WTC11 (cell line): ENCODE measurements around the gene DMD. TPM values are rescaled to one million over a fixed set of nuclear protein-coding genes. Genes with fewer than 3 reads are reported as not detected.

Experiments used
- ATAC-seq: fragments of 200-7000 bp; cut with Tn5 transposase; 2 replicates; pipeline ENCODE4 v1.10.0; 2021; ENCODE audit warnings: mild to moderate bottlenecking, moderate library complexity
- CTCF ChIA-PET: fragments of 300-600 bp; sonication (Branson Sonifier 250); formaldehyde crosslinking; loops from one replicate; lab custom pipeline; 2021; ENCODE audit warnings: antibody characterized with exemption; lab: Charles Lee
- POLR2A ChIA-PET: fragments of 350-600 bp; sonication (Branson Sonifier 250); formaldehyde crosslinking; loops from one replicate; lab custom pipeline; 2021; ENCODE audit warnings: antibody characterized with exemption; lab: Charles Lee
- DNase-seq: peaks from one replicate; pipeline ENCODE4 v3.0.0; 2021; ENCODE audit warnings: low spot score
- H3K27ac Mint-ChIP-seq: 2 replicates; pipeline ENCODE4 v1.8.0; 2021; ENCODE audit warnings: mixed read lengths
- H3K27me3 Mint-ChIP-seq: 2 replicates; pipeline ENCODE4 v1.8.0; 2021; ENCODE audit warnings: low read depth, mild to moderate bottlenecking, moderate library complexity, mixed read lengths
- H3K36me3 Mint-ChIP-seq: 2 replicates; pipeline ENCODE4 v1.8.0; 2021; ENCODE audit warnings: mixed read lengths
- H3K4me1 Mint-ChIP-seq: 2 replicates; pipeline ENCODE4 v1.8.0; 2022; ENCODE audit warnings: mixed read lengths
- H3K4me3 Mint-ChIP-seq: 2 replicates; pipeline ENCODE4 v1.8.0; 2021; ENCODE audit warnings: mild to moderate bottlenecking, moderate library complexity, mixed read lengths
- H3K9me3 Mint-ChIP-seq: 2 replicates; pipeline ENCODE4 v1.8.0; 2021; ENCODE audit warnings: mixed read lengths
- CBFB ChIP-seq: sonication (generic); formaldehyde crosslinking; IDR thresholded peaks from 2 replicates; pipeline ENCODE4 v1.8.1; 2022; ENCODE audit warnings: mild to moderate bottlenecking, low read depth, missing genetic modification reagents
- CREB1 ChIP-seq: sonication (generic); formaldehyde crosslinking; IDR thresholded peaks from 2 replicates; pipeline ENCODE4 v1.8.0; 2023; ENCODE audit warnings: mild to moderate bottlenecking, missing genetic modification reagents
- FOXP1 ChIP-seq: sonication (generic); formaldehyde crosslinking; IDR thresholded peaks from 2 replicates; pipeline ENCODE4 v1.8.0; 2022; ENCODE audit warnings: missing genetic modification reagents, mild to moderate bottlenecking, moderate library complexity, borderline replicate concordance
- HMGA2 ChIP-seq: fragments of 250-450 bp; sonication (Bioruptor Pico); IDR thresholded peaks from 2 replicates; pipeline ENCODE4 v1.4.0; 2021; ENCODE audit warnings: mild to moderate bottlenecking, moderate library complexity
- MXD4 ChIP-seq: fragments of 250-450 bp; sonication (Bioruptor Pico); IDR thresholded peaks from 2 replicates; pipeline ENCODE4 v1.8.0; 2021; ENCODE audit warnings: mild to moderate bottlenecking, moderate library complexity, borderline replicate concordance
- NFYB ChIP-seq: sonication (generic); formaldehyde crosslinking; conservative IDR thresholded peaks from 2 replicates; pipeline ENCODE4 v1.8.0; 2022; ENCODE audit warnings: low read depth, missing genetic modification reagents
- RELA ChIP-seq: sonication (generic); formaldehyde crosslinking; IDR thresholded peaks from 2 replicates; pipeline ENCODE4 v1.8.1; 2022; ENCODE audit warnings: missing genetic modification reagents, mild to moderate bottlenecking, borderline replicate concordance
- SMAD4 ChIP-seq: sonication (generic); formaldehyde crosslinking; IDR thresholded peaks from 2 replicates; pipeline ENCODE4 v1.8.0; 2022; ENCODE audit warnings: mild to moderate bottlenecking, missing genetic modification reagents
- ZNF138 ChIP-seq: sonication (generic); formaldehyde crosslinking; conservative IDR thresholded peaks from 2 replicates; pipeline ENCODE4 v1.8.1; 2022; ENCODE audit warnings: mild to moderate bottlenecking, moderate library complexity, missing genetic modification reagents
- ZNF219 ChIP-seq: sonication (generic); formaldehyde crosslinking; IDR thresholded peaks from 2 replicates; pipeline ENCODE4 v1.8.0; 2023; ENCODE audit warnings: missing genetic modification reagents, mild to moderate bottlenecking, borderline replicate concordance
- ZNF317 ChIP-seq: sonication (generic); formaldehyde crosslinking; IDR thresholded peaks from 2 replicates; pipeline ENCODE4 v1.8.1; 2023; ENCODE audit warnings: low read depth, mild to moderate bottlenecking, moderate library complexity, missing genetic modification reagents, borderline replicate concordance
- total RNA-seq: library from RNA; stranded (reverse); gene quantifications from 3 replicates; pipeline ENCODE4 v1.2.3, GENCODE V29; 2021
- TF ChIP-seq, protein P1 (sequence below): sonication (generic); formaldehyde crosslinking; IDR thresholded peaks from 2 replicates; pipeline ENCODE4 v1.8.0; 2022; ENCODE audit warnings: mild to moderate bottlenecking, missing genetic modification reagents
- TF ChIP-seq, protein P2 (sequence below): fragments of 250-450 bp; sonication (Bioruptor Pico); IDR thresholded peaks from 2 replicates; pipeline ENCODE4 v1.9.0; 2021; ENCODE audit warnings: mild to moderate bottlenecking
- TF ChIP-seq, protein P3 (sequence below): sonication (generic); formaldehyde crosslinking; IDR thresholded peaks from 2 replicates; pipeline ENCODE4 v1.8.0; 2023; ENCODE audit warnings: mild to moderate bottlenecking, missing genetic modification reagents
- TF ChIP-seq, protein P4 (sequence below): sonication (generic); formaldehyde crosslinking; IDR thresholded peaks from 2 replicates; pipeline ENCODE4 v1.8.1; 2023; ENCODE audit warnings: mild to moderate bottlenecking, missing genetic modification reagents
- TF ChIP-seq, protein P5 (sequence below): sonication (generic); formaldehyde crosslinking; IDR thresholded peaks from 2 replicates; pipeline ENCODE4 v1.8.0; 2022; ENCODE audit warnings: mild to moderate bottlenecking, missing genetic modification reagents
- TF ChIP-seq, protein P6 (sequence below): sonication (generic); formaldehyde crosslinking; conservative IDR thresholded peaks from 2 replicates; pipeline ENCODE4 v1.8.1; 2022; ENCODE audit warnings: mild to moderate bottlenecking, missing genetic modification reagents
- TF ChIP-seq, protein P7 (sequence below): sonication (generic); formaldehyde crosslinking; IDR thresholded peaks from 2 replicates; pipeline ENCODE4 v1.8.1; 2023; ENCODE audit warnings: mild to moderate bottlenecking, missing genetic modification reagents, moderate library complexity
- TF ChIP-seq, protein P8 (sequence below): sonication (generic); formaldehyde crosslinking; IDR thresholded peaks from 2 replicates; pipeline ENCODE4 v1.8.0; 2022; ENCODE audit warnings: missing genetic modification reagents
- TF ChIP-seq, protein P9 (sequence below): sonication (generic); formaldehyde crosslinking; IDR thresholded peaks from 2 replicates; pipeline ENCODE4 v1.8.1; 2023; ENCODE audit warnings: mild to moderate bottlenecking, moderate library complexity, missing genetic modification reagents

The DMD gene
- total RNA-seq, 1 experiment from 2014 or later, result 9.1 TPM

DNA sequence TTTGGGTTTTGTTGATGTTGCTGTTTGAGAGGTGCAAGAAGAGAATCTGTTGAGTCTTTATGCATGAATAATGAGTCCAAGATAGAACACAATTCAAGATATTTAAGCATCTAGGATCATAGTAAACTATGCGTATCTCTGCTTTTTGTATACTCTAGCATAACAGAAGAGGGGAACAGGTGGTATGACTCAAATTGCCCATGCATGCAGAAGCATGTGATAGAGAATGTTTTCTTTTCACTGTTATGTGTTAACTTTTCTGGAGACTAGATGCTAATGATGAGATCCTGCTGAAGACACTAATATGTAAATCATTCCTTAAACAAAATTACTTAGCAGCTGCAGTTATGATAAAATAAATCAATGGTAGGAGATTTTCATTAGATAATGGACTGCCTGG, 1974.2 kb downstream of the DMD start (continued):
- TF ChIP-seq, protein P1, sequence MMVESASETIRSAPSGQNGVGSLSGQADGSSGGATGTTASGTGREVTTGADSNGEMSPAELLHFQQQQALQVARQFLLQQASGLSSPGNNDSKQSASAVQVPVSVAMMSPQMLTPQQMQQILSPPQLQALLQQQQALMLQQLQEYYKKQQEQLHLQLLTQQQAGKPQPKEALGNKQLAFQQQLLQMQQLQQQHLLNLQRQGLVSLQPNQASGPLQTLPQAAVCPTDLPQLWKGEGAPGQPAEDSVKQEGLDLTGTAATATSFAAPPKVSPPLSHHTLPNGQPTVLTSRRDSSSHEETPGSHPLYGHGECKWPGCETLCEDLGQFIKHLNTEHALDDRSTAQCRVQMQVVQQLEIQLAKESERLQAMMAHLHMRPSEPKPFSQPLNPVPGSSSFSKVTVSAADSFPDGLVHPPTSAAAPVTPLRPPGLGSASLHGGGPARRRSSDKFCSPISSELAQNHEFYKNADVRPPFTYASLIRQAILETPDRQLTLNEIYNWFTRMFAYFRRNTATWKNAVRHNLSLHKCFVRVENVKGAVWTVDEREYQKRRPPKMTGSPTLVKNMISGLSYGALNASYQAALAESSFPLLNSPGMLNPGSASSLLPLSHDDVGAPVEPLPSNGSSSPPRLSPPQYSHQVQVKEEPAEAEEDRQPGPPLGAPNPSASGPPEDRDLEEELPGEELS (CRISPR knock-in tag), result no peak
- TF ChIP-seq CBFB (CRISPR knock-in tag) (no peak), HMGA2 (CRISPR knock-in tag) (no peak)
- TF ChIP-seq, protein P2, sequence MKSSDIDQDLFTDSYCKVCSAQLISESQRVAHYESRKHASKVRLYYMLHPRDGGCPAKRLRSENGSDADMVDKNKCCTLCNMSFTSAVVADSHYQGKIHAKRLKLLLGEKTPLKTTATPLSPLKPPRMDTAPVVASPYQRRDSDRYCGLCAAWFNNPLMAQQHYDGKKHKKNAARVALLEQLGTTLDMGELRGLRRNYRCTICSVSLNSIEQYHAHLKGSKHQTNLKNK (CRISPR knock-in tag), result no peak
- TF ChIP-seq, protein P3, sequence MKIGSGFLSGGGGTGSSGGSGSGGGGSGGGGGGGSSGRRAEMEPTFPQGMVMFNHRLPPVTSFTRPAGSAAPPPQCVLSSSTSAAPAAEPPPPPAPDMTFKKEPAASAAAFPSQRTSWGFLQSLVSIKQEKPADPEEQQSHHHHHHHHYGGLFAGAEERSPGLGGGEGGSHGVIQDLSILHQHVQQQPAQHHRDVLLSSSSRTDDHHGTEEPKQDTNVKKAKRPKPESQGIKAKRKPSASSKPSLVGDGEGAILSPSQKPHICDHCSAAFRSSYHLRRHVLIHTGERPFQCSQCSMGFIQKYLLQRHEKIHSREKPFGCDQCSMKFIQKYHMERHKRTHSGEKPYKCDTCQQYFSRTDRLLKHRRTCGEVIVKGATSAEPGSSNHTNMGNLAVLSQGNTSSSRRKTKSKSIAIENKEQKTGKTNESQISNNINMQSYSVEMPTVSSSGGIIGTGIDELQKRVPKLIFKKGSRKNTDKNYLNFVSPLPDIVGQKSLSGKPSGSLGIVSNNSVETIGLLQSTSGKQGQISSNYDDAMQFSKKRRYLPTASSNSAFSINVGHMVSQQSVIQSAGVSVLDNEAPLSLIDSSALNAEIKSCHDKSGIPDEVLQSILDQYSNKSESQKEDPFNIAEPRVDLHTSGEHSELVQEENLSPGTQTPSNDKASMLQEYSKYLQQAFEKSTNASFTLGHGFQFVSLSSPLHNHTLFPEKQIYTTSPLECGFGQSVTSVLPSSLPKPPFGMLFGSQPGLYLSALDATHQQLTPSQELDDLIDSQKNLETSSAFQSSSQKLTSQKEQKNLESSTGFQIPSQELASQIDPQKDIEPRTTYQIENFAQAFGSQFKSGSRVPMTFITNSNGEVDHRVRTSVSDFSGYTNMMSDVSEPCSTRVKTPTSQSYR (CRISPR knock-in tag), result no peak
- TF ChIP-seq, protein P4, sequence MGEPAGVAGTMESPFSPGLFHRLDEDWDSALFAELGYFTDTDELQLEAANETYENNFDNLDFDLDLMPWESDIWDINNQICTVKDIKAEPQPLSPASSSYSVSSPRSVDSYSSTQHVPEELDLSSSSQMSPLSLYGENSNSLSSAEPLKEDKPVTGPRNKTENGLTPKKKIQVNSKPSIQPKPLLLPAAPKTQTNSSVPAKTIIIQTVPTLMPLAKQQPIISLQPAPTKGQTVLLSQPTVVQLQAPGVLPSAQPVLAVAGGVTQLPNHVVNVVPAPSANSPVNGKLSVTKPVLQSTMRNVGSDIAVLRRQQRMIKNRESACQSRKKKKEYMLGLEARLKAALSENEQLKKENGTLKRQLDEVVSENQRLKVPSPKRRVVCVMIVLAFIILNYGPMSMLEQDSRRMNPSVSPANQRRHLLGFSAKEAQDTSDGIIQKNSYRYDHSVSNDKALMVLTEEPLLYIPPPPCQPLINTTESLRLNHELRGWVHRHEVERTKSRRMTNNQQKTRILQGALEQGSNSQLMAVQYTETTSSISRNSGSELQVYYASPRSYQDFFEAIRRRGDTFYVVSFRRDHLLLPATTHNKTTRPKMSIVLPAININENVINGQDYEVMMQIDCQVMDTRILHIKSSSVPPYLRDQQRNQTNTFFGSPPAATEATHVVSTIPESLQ, result no peak

DNA sequence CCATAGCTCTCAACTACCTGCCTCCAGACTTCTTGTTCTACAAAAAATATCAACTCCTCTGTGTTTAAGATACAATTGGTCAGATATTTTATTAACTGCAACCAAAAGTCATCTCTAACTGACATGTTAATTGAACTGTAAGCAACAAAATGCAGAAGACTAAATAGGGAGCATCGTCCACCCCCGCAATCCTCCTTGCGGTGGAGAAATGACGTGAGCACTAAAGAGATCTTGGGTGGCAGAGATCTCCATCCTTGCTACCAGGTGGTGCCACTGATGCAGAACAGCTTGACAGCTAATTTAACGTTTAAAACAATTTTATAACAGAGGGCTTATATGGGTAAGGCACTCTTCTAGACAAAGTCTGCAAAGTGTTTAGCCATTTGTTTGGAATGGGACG, 1975.1 kb downstream of the DMD start:
- H3K4me3 Mint-ChIP-seq, result no peak overlapping the region
- ChIA-PET POLR2A (no interaction called here), CTCF (no interaction called here)
- DNase-seq (no peak), ATAC-seq (no peak)
- H3K9me3 Mint-ChIP-seq, result no peaks in the 10 kb centered on the region
- no peaks in the 10 kb centered on the region for H3K36me3 Mint-ChIP-seq
- H3K4me1 Mint-ChIP-seq, result peaks cover 57% of the 10 kb centered on the region
- no peak overlapping the region for H3K27ac Mint-ChIP-seq
- no peaks in the 10 kb centered on the region for H3K27me3 Mint-ChIP-seq
- TF ChIP-seq ZNF219 (CRISPR knock-in tag) (no peak), CREB1 (CRISPR knock-in tag) (no peak), CBFB (CRISPR knock-in tag) (no peak), SMAD4 (CRISPR knock-in tag) (no peak), FOXP1 (CRISPR knock-in tag) (no peak), NFYB (CRISPR knock-in tag) (no peak), ZNF317 (no peak), RELA (CRISPR knock-in tag) (no peak), MXD4 (CRISPR knock-in tag) (no peak), ZNF138 (CRISPR knock-in tag) (no peak)
- TF ChIP-seq, protein P5, sequence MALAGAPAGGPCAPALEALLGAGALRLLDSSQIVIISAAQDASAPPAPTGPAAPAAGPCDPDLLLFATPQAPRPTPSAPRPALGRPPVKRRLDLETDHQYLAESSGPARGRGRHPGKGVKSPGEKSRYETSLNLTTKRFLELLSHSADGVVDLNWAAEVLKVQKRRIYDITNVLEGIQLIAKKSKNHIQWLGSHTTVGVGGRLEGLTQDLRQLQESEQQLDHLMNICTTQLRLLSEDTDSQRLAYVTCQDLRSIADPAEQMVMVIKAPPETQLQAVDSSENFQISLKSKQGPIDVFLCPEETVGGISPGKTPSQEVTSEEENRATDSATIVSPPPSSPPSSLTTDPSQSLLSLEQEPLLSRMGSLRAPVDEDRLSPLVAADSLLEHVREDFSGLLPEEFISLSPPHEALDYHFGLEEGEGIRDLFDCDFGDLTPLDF (CRISPR knock-in tag), result no peak
- TF ChIP-seq, protein P6, sequence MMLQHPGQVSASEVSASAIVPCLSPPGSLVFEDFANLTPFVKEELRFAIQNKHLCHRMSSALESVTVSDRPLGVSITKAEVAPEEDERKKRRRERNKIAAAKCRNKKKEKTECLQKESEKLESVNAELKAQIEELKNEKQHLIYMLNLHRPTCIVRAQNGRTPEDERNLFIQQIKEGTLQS (CRISPR knock-in tag), result no peak
- TF ChIP-seq, protein P7, sequence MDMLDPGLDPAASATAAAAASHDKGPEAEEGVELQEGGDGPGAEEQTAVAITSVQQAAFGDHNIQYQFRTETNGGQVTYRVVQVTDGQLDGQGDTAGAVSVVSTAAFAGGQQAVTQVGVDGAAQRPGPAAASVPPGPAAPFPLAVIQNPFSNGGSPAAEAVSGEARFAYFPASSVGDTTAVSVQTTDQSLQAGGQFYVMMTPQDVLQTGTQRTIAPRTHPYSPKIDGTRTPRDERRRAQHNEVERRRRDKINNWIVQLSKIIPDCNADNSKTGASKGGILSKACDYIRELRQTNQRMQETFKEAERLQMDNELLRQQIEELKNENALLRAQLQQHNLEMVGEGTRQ (CRISPR knock-in tag), result no peak
- TF ChIP-seq, protein P8, sequence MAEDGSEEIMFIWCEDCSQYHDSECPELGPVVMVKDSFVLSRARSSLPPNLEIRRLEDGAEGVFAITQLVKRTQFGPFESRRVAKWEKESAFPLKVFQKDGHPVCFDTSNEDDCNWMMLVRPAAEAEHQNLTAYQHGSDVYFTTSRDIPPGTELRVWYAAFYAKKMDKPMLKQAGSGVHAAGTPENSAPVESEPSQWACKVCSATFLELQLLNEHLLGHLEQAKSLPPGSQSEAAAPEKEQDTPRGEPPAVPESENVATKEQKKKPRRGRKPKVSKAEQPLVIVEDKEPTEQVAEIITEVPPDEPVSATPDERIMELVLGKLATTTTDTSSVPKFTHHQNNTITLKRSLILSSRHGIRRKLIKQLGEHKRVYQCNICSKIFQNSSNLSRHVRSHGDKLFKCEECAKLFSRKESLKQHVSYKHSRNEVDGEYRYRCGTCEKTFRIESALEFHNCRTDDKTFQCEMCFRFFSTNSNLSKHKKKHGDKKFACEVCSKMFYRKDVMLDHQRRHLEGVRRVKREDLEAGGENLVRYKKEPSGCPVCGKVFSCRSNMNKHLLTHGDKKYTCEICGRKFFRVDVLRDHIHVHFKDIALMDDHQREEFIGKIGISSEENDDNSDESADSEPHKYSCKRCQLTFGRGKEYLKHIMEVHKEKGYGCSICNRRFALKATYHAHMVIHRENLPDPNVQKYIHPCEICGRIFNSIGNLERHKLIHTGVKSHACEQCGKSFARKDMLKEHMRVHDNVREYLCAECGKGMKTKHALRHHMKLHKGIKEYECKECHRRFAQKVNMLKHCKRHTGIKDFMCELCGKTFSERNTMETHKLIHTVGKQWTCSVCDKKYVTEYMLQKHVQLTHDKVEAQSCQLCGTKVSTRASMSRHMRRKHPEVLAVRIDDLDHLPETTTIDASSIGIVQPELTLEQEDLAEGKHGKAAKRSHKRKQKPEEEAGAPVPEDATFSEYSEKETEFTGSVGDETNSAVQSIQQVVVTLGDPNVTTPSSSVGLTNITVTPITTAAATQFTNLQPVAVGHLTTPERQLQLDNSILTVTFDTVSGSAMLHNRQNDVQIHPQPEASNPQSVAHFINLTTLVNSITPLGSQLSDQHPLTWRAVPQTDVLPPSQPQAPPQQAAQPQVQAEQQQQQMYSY (CRISPR knock-in tag), result no peak
- TF ChIP-seq, protein P9, sequence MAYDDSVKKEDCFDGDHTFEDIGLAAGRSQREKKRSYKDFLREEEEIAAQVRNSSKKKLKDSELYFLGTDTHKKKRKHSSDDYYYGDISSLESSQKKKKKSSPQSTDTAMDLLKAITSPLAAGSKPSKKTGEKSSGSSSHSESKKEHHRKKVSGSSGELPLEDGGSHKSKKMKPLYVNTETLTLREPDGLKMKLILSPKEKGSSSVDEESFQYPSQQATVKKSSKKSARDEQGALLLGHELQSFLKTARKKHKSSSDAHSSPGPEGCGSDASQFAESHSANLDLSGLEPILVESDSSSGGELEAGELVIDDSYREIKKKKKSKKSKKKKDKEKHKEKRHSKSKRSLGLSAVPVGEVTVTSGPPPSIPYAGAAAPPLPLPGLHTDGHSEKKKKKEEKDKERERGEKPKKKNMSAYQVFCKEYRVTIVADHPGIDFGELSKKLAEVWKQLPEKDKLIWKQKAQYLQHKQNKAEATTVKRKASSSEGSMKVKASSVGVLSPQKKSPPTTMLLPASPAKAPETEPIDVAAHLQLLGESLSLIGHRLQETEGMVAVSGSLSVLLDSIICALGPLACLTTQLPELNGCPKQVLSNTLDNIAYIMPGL (CRISPR knock-in tag), result no peak
